HCT116 (cell line): ENCODE measurements around the gene CFAP99. TPM values are rescaled to one million over a fixed set of nuclear protein-coding genes. Genes with fewer than 3 reads are reported as not detected.
A peak's percentile ranks its signal among the peaks of the same experiment; 100 is the strongest.

ENCODE experiments used
- ATAC-seq: fragments of 200-7000 bp; cut with Tn5 transposase; 2 replicates; pipeline ENCODE4 v1.9.1; 2020; ENCODE audit warnings: mild to moderate bottlenecking, moderate library complexity
- BruUV-seq: library from RNA; stranded (reverse); fragments of 400-500 nt; replicated peaks from 2 replicates; lab custom pipeline; 2021; lab: Mats Ljungman, UMichigan
- CTCF ChIA-PET: fragments of 300-600 bp; sonication (Branson Sonifier 250); formaldehyde crosslinking; loops from one replicate; lab custom pipeline; 2021; ENCODE audit warnings: antibody characterized with exemption; lab: Charles Lee
- POLR2A ChIA-PET: fragments of 300-600, 350-600 bp; sonication (Branson Sonifier 250); formaldehyde crosslinking; loops from one replicate; lab custom pipeline; 2021; ENCODE audit warnings: antibody characterized with exemption; lab: Charles Lee
- RAD21 ChIA-PET, 2 experiments: fragments of 300-600 bp; sonication (Branson Sonifier 250); formaldehyde crosslinking; loops; one replicate each; lab custom pipeline; 2023; ENCODE audit warnings: low total read pairs in 2 of 2; ENCODE audit not compliant: uncharacterized antibody in 2 of 2, unreplicated experiment in 2 of 2, low non-redundant PET in 1 of 2; lab: Charles Lee
- DNase-seq: peaks from one replicate; pipeline ENCODE4 v3.0.0-alpha.2; 2010; ENCODE audit warnings: low read depth, low spot score
- H2AFZ ChIP-seq: fragments of 200-600 bp; shearing (Covaris generic), sonication (generic); 2 replicates; pipeline ENCODE4 v1.6.1; 2017; ENCODE audit warnings: low read depth, mixed run types, mixed read lengths, antibody characterized with exemption, low read length; ENCODE audit not compliant: poor library complexity, severe bottlenecking
- H3K27ac ChIP-seq: 2 replicates; pipeline ENCODE4 v1.5.1; 2012; ENCODE audit warnings: low read depth, low read length
- H3K27me3 ChIP-seq: fragments of 200-600 bp; sonication (generic); 2 replicates; pipeline ENCODE4 v1.6.1; 2016; ENCODE audit warnings: mixed run types, low read length, mixed read lengths; ENCODE audit not compliant: insufficient read depth
- H3K36me3 ChIP-seq, 2 experiments: fragments of 200-500 bp in 1 of 2; fragments of 200-600 bp in 1 of 2; sonication (Bioruptor generic) in 1 of 2; sonication (generic) in 1 of 2; 2 replicates each; pipeline versions ENCODE4 v1.5.1 to v1.6.1; 2014 to 2016; ENCODE audit warnings: low read length in 2 of 2, inconsistent platforms in 1 of 2, mixed read lengths in 1 of 2, mixed run types in 1 of 2; ENCODE audit not compliant: insufficient read depth in 2 of 2, control insufficient read depth in 1 of 2
- H3K4me1 ChIP-seq, 2 experiments: fragments of 200-600 bp in 1 of 2; sonication (generic) in 1 of 2; 2 replicates each; pipeline versions ENCODE4 v1.5.1 to v1.6.1; 2012 to 2017; ENCODE audit warnings: low read length in 2 of 2, inconsistent platforms in 1 of 2, mild to moderate bottlenecking in 1 of 2, mixed read lengths in 1 of 2, mixed run types in 1 of 2, moderate library complexity in 1 of 2; ENCODE audit not compliant: insufficient read depth in 2 of 2, control insufficient read depth in 1 of 2
- H3K4me2 ChIP-seq: fragments of 200-600 bp; sonication (generic); 2 replicates; pipeline ENCODE4 v1.6.1; 2017; ENCODE audit warnings: mixed run types, low read length, mixed read lengths
- H3K4me3 ChIP-seq, 2 experiments: fragments of 200-600 bp in 1 of 2; sonication (generic) in 1 of 2; replicated peaks in 1 of 2; 2 replicates each; pipeline ENCODE4 v1.5.1; 2011 to 2016; ENCODE audit warnings: low read length in 2 of 2, control low read depth in 1 of 2, low read depth in 1 of 2, mild to moderate bottlenecking in 1 of 2, mixed read lengths in 1 of 2, mixed run types in 1 of 2
- H3K79me2 ChIP-seq: fragments of 200-600 bp; sonication (generic); 2 replicates; pipeline ENCODE4 v1.6.1; 2017; ENCODE audit warnings: mild to moderate bottlenecking, mixed run types, low read length, moderate library complexity, mixed read lengths; ENCODE audit not compliant: insufficient read depth
- H3K9ac ChIP-seq: fragments of 200-600 bp; sonication (generic); 2 replicates; pipeline ENCODE4 v1.6.1; 2016; ENCODE audit warnings: low read length, mixed read lengths
- H3K9me2 ChIP-seq: fragments of 200-600 bp; sonication (generic), shearing (Covaris generic); 2 replicates; pipeline ENCODE4 v1.6.1; 2017; ENCODE audit warnings: mixed run types, mild to moderate bottlenecking, moderate library complexity; ENCODE audit not compliant: insufficient read depth
- H3K9me3 ChIP-seq, 2 experiments: fragments of 200-500 bp in 1 of 2; fragments of 200-600 bp in 1 of 2; sonication (Bioruptor generic) in 1 of 2; sonication (generic) in 1 of 2; 2 replicates each; pipeline ENCODE4 v1.6.1; 2014 to 2017; ENCODE audit warnings: low read length in 2 of 2, mixed read lengths in 2 of 2, inconsistent platforms in 1 of 2, low read depth in 1 of 2, mild to moderate bottlenecking in 1 of 2, mixed run types in 1 of 2, moderate library complexity in 1 of 2; ENCODE audit not compliant: control insufficient read depth in 1 of 2, insufficient read depth in 1 of 2
- H4K20me1 ChIP-seq: fragments of 200-600 bp; sonication (generic), shearing (Covaris generic); 2 replicates; pipeline ENCODE4 v1.6.1; 2017; ENCODE audit warnings: mixed run types, mild to moderate bottlenecking, moderate library complexity; ENCODE audit not compliant: insufficient read depth
- CEBPB ChIP-seq: IDR thresholded peaks from 2 replicates; pipeline ENCODE4 v1.6.1; 2012; ENCODE audit warnings: low read depth
- EGR1 ChIP-seq: IDR thresholded peaks from 2 replicates; pipeline ENCODE4 v1.6.1; 2012; ENCODE audit warnings: low read depth
- EZH2phosphoT487 ChIP-seq: fragments of 200-600 bp; IDR thresholded peaks from 2 replicates; pipeline ENCODE4 v1.6.1; 2018; ENCODE audit warnings: antibody characterized with exemption, borderline replicate concordance
- POLR2AphosphoS5 ChIP-seq: IDR thresholded peaks from 2 replicates; pipeline ENCODE4 v1.6.1; 2011; ENCODE audit warnings: mild to moderate bottlenecking, low read depth, low read length, moderate library complexity
- YY1 ChIP-seq: IDR thresholded peaks from 2 replicates; pipeline ENCODE4 v1.6.1; 2011; ENCODE audit warnings: low read length, low read depth, moderate library complexity, mild to moderate bottlenecking; ENCODE audit not compliant: insufficient replicate concordance; ENCODE audit errors: extremely low read depth
- ZFX ChIP-seq: fragments of 450-650 bp; IDR thresholded peaks from 2 replicates; pipeline ENCODE4 v1.6.1; 2017
- intact Hi-C: fragments of 100-400 bp; cut with micrococcal nuclease; formaldehyde crosslinking; loops from 2 replicates; pipeline ENCODE4 v1.10.0; 2022
- total RNA-seq: library from RNA; stranded (reverse); gene quantifications from one replicate; pipeline ENCODE4 v1.2.1, GENCODE V29; 2021; ENCODE audit not compliant: unreplicated experiment
- TF ChIP-seq, protein P1 (sequence below): IDR thresholded peaks from 2 replicates; pipeline ENCODE4 v1.6.1; 2011; ENCODE audit warnings: mild to moderate bottlenecking, low read length, moderate library complexity; ENCODE audit not compliant: insufficient replicate concordance; ENCODE audit errors: extremely low read depth

The CFAP99 gene
- total RNA-seq, 1 experiment from 2014 or later, result 0.42 TPM

GRCh38 chr4:2416564-2417225, 2.1 kb upstream of the CFAP99 start:
- ATAC-seq, result no peak
- Histone ChIP-seq H3K79me2 (peaks cover 40% of the 10 kb centered on the region), H3K9me2 (no peaks in the 10 kb centered on the region), H2AFZ (no peak overlapping the region), H3K9ac (peak overlapping the region; percentile 68), H4K20me1 (no peaks in the 10 kb centered on the region), H3K4me1 (peaks cover 36 to 67% of the 10 kb centered on the region in 2 experiments), H3K4me3 (peak overlapping the region; percentile 73 to 76), H3K36me3 (no peaks in the 10 kb centered on the region), H3K27ac (peak overlapping the region; percentile 59; the same call in 1 of the 2 replicates), H3K4me2 (peak overlapping the region; percentile 96), H3K27me3 (peaks cover 19% of the 10 kb centered on the region; the same call in 1 of the 2 replicates), H3K9me3 (no peaks in the 10 kb centered on the region)
- no TSS peak for BruUV-seq
- CTCF ChIA-PET, result interaction anchor here (2.3 kb wide), 1 partner anchor 25 kb away, joined by 9 read pairs; no protein-coding TSS in a partner anchor
- RAD21 ChIA-PET, result no interaction called here
- DNase-seq, result no peak
- TF ChIP-seq POLR2AphosphoS5 (0 out of 2 replicates have a peak, but pooled peaks have one; percentile 15), ZFX (peak; percentile 41; the same call in 1 of the 2 replicates), EZH2phosphoT487 (no peak)
- POLR2A ChIA-PET, result no interaction called here
- intact Hi-C loops, result no loop called here

- CTCF ChIA-PET, result no interaction called here
These were observed 1.5 kb upstream of the CFAP99 start for GRCh38 chr4:2417226-2417764.

More at GRCh38 chr4:2417226-2417764, 1.5 kb upstream of the CFAP99 start:
- no peaks in the 10 kb centered on the region for H4K20me1 ChIP-seq
- peak overlapping the region; percentile 68 for H3K9ac ChIP-seq
- intact Hi-C loops, result no loop called here
- H3K4me2 ChIP-seq, result peak overlapping the region; percentile 96
- DNase-seq (no peak), ATAC-seq (no peak)
- BruUV-seq, result no TSS peak
- H3K27ac ChIP-seq, result peak overlapping the region; percentile 59; the same call in 1 of the 2 replicates
- H3K9me2 ChIP-seq, result no peaks in the 10 kb centered on the region
- H3K9me3 ChIP-seq, result no peaks in the 10 kb centered on the region
- H3K4me3 ChIP-seq, result peak overlapping the region; percentile 73 to 76
- H3K27me3 ChIP-seq, result peaks cover 19% of the 10 kb centered on the region; the same call in 1 of the 2 replicates
- H3K79me2 ChIP-seq, result peaks cover 34% of the 10 kb centered on the region
- TF ChIP-seq YY1, result no peak
- no peak for TF ChIP-seq CEBPB
- TF ChIP-seq, protein P1, sequence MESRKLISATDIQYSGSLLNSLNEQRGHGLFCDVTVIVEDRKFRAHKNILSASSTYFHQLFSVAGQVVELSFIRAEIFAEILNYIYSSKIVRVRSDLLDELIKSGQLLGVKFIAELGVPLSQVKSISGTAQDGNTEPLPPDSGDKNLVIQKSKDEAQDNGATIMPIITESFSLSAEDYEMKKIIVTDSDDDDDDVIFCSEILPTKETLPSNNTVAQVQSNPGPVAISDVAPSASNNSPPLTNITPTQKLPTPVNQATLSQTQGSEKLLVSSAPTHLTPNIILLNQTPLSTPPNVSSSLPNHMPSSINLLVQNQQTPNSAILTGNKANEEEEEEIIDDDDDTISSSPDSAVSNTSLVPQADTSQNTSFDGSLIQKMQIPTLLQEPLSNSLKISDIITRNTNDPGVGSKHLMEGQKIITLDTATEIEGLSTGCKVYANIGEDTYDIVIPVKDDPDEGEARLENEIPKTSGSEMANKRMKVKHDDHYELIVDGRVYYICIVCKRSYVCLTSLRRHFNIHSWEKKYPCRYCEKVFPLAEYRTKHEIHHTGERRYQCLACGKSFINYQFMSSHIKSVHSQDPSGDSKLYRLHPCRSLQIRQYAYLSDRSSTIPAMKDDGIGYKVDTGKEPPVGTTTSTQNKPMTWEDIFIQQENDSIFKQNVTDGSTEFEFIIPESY, result no peak
- no peak for TF ChIP-seq EGR1
- RAD21 ChIA-PET, result no interaction called here
- no peak overlapping the region for H2AFZ ChIP-seq
- POLR2A ChIA-PET, result no interaction called here
- H3K4me1 ChIP-seq, result peaks cover 30 to 61% of the 10 kb centered on the region in 2 experiments
- H3K36me3 ChIP-seq, result no peaks in the 10 kb centered on the region
